Small intestine (tissue), 7 donors: Measurements from ENCODE around the gene CNKSR3. TPM values are rescaled to one million over a fixed set of nuclear protein-coding genes. Genes with fewer than 3 reads are reported as not detected.

Experiments
- DNase-seq, 2 donors: peaks; one replicate each; pipeline versions ENCODE4 v3.0.0 to v3.0.0-alpha.2; 2013
- FAIRE-seq: peaks from 2 replicates; lab custom pipeline; 2012; peaks lifted over from hg19 to GRCh38; lab: Jason Lieb, UNC
- H3K27ac ChIP-seq, 3 donors: one replicate each; pipeline ENCODE4 v1.5.1; 2013; ENCODE audit warnings: low read length in 2 of 3, mild to moderate bottlenecking in 2 of 3, control low read depth in 1 of 3, inconsistent platforms in 1 of 3, low read depth in 1 of 3, moderate library complexity in 1 of 3
- H3K27me3 ChIP-seq, 3 donors: one replicate each; pipeline ENCODE4 v1.6.1; 2013; ENCODE audit warnings: low read length in 3 of 3, inconsistent platforms in 1 of 3; ENCODE audit not compliant: control insufficient read depth in 3 of 3, insufficient read depth in 3 of 3
- H3K36me3 ChIP-seq, 3 donors: one replicate each; pipeline ENCODE4 v1.6.1; 2013; ENCODE audit warnings: low read length in 3 of 3, inconsistent platforms in 1 of 3, low read depth in 1 of 3, mild to moderate bottlenecking in 1 of 3, moderate library complexity in 1 of 3; ENCODE audit not compliant: control insufficient read depth in 3 of 3, insufficient read depth in 2 of 3
- H3K4me1 ChIP-seq, 3 donors: one replicate each; pipeline ENCODE4 v1.6.1; 2013; ENCODE audit warnings: low read length in 2 of 3, inconsistent platforms in 1 of 3, low read depth in 1 of 3, mild to moderate bottlenecking in 1 of 3, moderate library complexity in 1 of 3; ENCODE audit not compliant: control insufficient read depth in 3 of 3, insufficient read depth in 2 of 3
- H3K4me3 ChIP-seq, 3 donors: one replicate each; pipeline ENCODE4 v1.5.1; 2013; ENCODE audit warnings: low read length in 3 of 3, control low read depth in 1 of 3, inconsistent platforms in 1 of 3, low read depth in 1 of 3, mild to moderate bottlenecking in 1 of 3, moderate library complexity in 1 of 3
- H3K9me3 ChIP-seq, 2 donors: one replicate each; pipeline ENCODE4 v1.6.1; 2013; ENCODE audit warnings: low read depth in 1 of 2, low read length in 1 of 2; ENCODE audit not compliant: control insufficient read depth in 2 of 2, insufficient read depth in 1 of 2
- WGBS, 3 donors: extraction: QIAGEN DNeasy Blood & Tissue Kit; methylation state at CpG; one replicate each; pipeline ENCODE4 v1.1.7; 2013; 5-methylcytosine and 5-hydroxymethylcytosine counted together
- polyA plus RNA-seq, 4 donors: library from polyadenylated mRNA; stranded (reverse) in 3 of 4; unstranded in 1 of 4; fragments of 200-250 nt in 3 of 4; fragments of 120-200 nt in 1 of 4; gene quantifications; one replicate each; pipeline versions ENCODE4 v1.2.1 to v1.2.3, GENCODE V29; 2013
- donor health status: healthy with polysubstance abuse.
- donor health status: control.
- donor health status: control.
- donor health status: Bipolar disorder and iron deficiency.
- donor health status: healthy.

Gene CNKSR3
- polyA plus RNA-seq, 4 donors = 10.6 to 34.6 (median 11.6) TPM

- FAIRE-seq (no peak), DNase-seq (no peak)
- no peak overlapping the region for H3K4me3 ChIP-seq
- 72 to 96% (median 94%) methylated on average over 8 to 9 of the region's 9 CpGs for WGBS, 3 donors
- H3K36me3 ChIP-seq = peaks cover 0 to 18% (median 0%) of the 10 kb centered on the region in 3 donors
- H3K27me3 ChIP-seq = no peaks in the 10 kb centered on the region
- H3K9me3 ChIP-seq = no peaks in the 10 kb centered on the region
- H3K4me1 ChIP-seq = no peaks in the 10 kb centered on the region
- no peak overlapping the region for H3K27ac ChIP-seq
Observed at GRCh38 chr6:154466971-154467679, 43.4 kb downstream of the CNKSR3 start.

GRCh38 chr6:154466139-154466538 is 44.3 kb downstream of the CNKSR3 start:
- no peaks in the 10 kb centered on the region for H3K27me3 ChIP-seq
- 85 to 89% (median 86%) methylated on average over 3 of the region's 3 CpGs for WGBS, 3 donors
- no peak overlapping the region for H3K4me3 ChIP-seq
- no peaks in the 10 kb centered on the region for H3K9me3 ChIP-seq
- H3K36me3 ChIP-seq = peaks cover 0 to 16% (median 0%) of the 10 kb centered on the region in 3 donors
- FAIRE-seq = no peak
- no peak overlapping the region for H3K27ac ChIP-seq
- DNase-seq = no peak
- no peaks in the 10 kb centered on the region for H3K4me1 ChIP-seq

DNA sequence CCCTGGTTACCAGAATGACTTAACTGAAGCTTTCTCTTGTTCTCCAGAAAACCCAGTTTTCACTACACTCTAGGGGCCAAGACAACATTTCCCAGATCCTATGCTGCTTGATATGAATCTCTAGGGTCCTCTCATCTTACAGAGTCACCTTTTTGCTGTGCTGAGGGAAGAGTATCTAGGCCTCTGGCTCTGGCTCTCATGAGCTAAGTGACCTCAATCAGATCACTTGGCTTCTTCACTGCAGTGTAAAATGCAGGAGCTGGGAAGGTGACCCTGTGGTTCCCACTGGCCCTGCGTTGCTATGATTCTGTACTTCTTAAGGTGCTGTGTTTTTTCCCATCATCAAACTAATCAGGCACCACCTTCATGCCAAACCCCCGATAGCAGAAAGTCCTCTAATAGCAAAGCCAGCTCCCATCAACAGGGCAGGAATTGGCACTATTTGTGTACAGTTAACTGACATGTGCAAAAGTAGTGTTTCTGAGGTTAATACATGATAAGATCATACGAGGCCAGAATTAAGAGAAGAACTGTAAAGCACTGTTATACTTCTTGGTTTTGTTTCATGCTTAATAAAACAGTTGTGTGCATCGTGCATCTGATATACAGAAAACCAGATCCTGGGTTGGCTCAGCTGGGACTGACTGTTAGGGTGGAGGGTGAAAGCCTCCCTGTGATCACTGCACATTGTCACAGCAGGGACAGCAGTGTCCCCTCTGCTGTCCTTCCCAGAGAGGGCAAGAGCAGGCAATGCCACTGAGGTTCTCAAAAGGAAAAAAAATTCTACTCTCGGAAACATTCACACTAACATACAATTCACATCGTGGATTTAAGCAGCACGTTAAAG is 46.7 kb downstream of the CNKSR3 start:
- Histone ChIP-seq H3K4me3 (no peak overlapping the region), H3K27ac (no peak overlapping the region), H3K4me1 (no peaks in the 10 kb centered on the region), H3K9me3 (no peaks in the 10 kb centered on the region), H3K27me3 (no peaks in the 10 kb centered on the region), H3K36me3 (peaks cover 0 to 20% (median 0%) of the 10 kb centered on the region in 3 donors)
- no peak for DNase-seq
- 68 to 79% (median 72%) methylated on average over 7 of the region's 7 CpGs for WGBS, 3 donors
- no peak for FAIRE-seq

- FAIRE-seq (no peak), DNase-seq (no peak)
- WGBS, 3 donors = 52 to 61% (median 59%) methylated on average over 5 of the region's 5 CpGs
- H3K9me3 ChIP-seq = no peaks in the 10 kb centered on the region
- H3K4me3 ChIP-seq = no peak overlapping the region
- peaks cover 0 to 23% (median 0%) of the 10 kb centered on the region in 3 donors for H3K36me3 ChIP-seq
- no peaks in the 10 kb centered on the region for H3K27me3 ChIP-seq
- no peak overlapping the region for H3K27ac ChIP-seq
- H3K4me1 ChIP-seq = no peaks in the 10 kb centered on the region
Observed at GRCh38 chr6:154462425-154462824, 48.1 kb downstream of the CNKSR3 start.

- H3K9me3 ChIP-seq = no peaks in the 10 kb centered on the region
- no peak overlapping the region for H3K27ac ChIP-seq
- H3K27me3 ChIP-seq = no peaks in the 10 kb centered on the region
- DNase-seq = no peak
- H3K4me3 ChIP-seq = no peak overlapping the region
- peaks cover 0 to 25% (median 0%) of the 10 kb centered on the region in 3 donors for H3K36me3 ChIP-seq
- H3K4me1 ChIP-seq = no peaks in the 10 kb centered on the region
- WGBS, 3 donors = 89 to 96% (median 90%) methylated on average over 2 of the region's 2 CpGs
- FAIRE-seq = no peak
Observed at GRCh38 chr6:154461348-154461747, 49.1 kb downstream of the CNKSR3 start.

- peak overlapping the region in 1 of 3 donors; percentile 21 for H3K27ac ChIP-seq
Observed at GRCh38 chr6:154460306-154461071, 50.0 kb downstream of the CNKSR3 start.

DNA sequence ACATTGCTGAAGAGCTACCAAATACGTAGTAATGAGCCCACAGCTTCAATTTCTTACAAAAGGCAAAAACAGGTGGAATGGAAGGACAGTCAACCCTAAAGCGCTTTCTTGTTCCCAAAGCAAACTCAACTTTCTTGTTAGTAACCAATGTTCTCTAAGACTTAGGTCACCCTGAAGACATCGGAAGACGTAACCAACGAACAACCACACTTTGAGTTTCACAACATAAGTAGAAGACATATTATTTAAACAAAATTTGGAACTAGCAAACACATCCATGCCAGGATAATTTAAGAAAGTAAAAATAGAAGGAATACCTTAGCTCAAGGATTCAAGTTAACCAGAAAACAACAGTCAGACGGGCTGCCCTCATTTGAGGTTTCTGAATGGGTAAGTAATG is 51.0 kb downstream of the CNKSR3 start:
- no peaks in the 10 kb centered on the region for H3K9me3 ChIP-seq
- H3K4me3 ChIP-seq = no peak overlapping the region
- no peak for FAIRE-seq
- H3K36me3 ChIP-seq = peaks cover 0 to 23% (median 0%) of the 10 kb centered on the region in 3 donors
- no peak for DNase-seq
- H3K27ac ChIP-seq = no peak overlapping the region
- H3K4me1 ChIP-seq = no peaks in the 10 kb centered on the region
- WGBS, 3 donors = 85 to 94% (median 90%) methylated on average over 6 of the region's 6 CpGs
- H3K27me3 ChIP-seq = no peaks in the 10 kb centered on the region

More at GRCh38 chr6:154460306-154461071, 50.0 kb downstream of the CNKSR3 start:
- 87 to 95% (median 94%) methylated on average over 13 of the region's 13 CpGs for WGBS, 3 donors
- FAIRE-seq (no peak), DNase-seq (no peak)
- no peaks in the 10 kb centered on the region for H3K4me1 ChIP-seq
- H3K4me3 ChIP-seq = no peak overlapping the region
- H3K27me3 ChIP-seq = no peaks in the 10 kb centered on the region
- H3K36me3 ChIP-seq = peaks cover 0 to 25% (median 0%) of the 10 kb centered on the region in 3 donors
- H3K9me3 ChIP-seq = no peaks in the 10 kb centered on the region
